ENCODE results near the gene UNC80.

The UNC80 gene

DNA sequence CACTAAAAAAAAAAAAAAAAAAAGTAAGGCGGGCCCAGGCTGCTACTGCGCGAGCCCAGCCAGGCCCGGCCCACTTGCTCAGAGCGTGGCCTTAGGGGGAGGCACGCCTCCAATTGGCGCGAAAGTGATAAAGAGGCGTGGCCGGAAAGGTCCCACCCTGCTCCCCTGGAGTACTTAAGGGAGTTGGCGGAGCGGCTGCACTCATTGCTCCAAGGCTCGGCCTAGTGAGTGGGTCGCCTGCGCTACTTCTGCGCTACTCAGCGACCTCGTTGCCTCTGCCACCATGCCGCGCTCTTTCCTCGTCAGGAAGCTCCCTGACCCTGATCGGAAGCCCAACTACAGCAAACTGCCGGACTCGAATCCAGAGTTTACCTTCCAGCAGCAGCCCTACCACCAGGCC is 36.9 kb downstream of the UNC80 start:
- no peak for DNase-seq

DNA sequence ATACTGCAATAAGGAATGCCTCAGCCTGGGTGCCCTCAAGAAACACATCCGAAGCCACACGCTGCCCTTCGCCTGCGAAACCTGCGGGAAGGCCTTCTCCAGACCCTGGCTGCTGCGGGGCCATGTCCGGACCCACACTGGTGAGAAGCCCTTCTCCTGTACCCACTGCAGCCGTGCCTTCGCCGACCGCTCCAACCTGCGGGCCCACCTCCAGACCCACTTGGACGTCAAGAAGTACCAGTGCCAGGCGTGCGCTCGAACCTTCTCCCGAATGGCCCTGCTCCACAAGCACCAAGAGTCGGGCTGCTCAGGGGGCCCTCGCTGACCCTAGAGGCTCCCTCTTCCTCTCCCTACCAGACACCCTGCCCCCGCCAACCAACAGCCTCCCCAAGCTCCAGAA is 37.6 kb downstream of the UNC80 start:
- DNase-seq: no peak

DNA sequence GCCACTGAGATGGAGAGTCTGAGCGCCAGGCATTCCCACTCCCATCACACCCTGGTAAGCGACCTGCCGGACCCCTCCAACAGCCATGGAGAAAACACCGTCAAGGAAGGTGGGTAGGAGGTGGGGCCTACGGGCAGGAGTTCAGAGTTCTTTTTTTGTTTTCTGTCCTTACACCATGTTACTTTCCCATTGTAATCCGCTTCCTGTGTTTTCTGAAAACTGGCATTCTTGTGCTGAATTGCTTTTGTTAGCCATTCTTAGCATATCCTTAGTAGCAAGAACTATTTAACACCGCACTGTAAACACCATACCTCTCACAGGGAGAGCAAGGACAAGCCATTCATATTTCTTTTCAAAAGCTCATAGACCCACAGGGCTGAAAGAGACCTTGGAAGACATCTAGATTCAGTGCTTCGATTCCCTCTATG is 46.2 kb downstream of the UNC80 start:
- no peak for DNase-seq

DNA sequence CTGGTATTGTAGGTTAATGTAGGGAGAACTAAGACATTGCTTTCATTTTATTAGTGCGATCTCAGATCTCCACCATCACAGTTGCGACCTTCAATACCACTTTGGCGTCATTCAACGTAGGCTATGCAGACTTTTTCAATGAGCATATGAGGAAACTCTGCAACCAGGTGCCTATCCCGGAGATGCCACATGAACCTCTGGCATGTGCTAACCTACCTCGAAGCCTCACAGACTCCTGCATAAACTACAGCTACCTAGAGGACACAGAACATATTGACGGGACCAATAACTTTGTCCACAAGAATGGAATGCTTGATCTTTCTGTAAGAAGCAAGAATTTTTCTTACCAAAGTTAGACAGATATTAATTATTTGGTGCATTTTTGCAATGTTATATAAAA is 47.3 kb downstream of the UNC80 start:
- DNase-seq: no peak

DNA sequence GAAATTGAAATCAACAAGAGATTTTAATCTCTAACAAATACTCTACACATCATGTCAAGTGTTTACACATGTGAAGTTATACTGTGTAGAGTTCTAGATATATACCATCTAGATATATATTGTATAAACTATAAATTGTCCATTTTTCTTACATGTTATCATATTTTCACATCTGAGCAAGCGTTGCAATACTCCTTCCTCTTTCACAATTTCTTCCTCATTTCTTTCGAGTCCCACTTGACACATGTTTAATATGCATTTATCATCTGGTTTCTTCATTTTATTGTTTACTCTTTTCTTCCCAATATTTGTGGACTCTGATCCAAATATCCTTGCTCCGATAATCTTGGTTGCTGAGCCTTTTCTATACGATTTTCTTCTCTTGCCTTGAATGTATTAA is 50.2 kb downstream of the UNC80 start:
- peak; percentile 41 for DNase-seq

DNA sequence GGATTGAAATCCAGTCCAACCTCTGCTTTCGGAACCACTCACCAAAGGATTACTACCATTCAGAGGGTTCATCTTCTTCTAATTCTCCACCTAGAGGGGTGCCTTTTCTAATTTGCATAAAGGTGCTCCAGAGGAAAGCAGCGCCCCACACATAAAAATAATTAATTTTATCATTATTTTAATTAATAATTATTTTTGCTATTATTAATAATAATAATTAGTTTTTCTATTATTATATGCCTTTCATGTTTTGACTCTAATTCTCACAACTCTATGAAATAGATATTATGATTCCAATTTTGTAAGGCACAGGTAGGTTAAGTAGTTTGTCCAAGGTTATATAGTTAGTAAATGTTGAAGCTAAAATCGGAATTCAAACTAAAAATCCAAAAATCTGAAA is 51.9 kb downstream of the UNC80 start:
- DNase-seq: no peak

DNA sequence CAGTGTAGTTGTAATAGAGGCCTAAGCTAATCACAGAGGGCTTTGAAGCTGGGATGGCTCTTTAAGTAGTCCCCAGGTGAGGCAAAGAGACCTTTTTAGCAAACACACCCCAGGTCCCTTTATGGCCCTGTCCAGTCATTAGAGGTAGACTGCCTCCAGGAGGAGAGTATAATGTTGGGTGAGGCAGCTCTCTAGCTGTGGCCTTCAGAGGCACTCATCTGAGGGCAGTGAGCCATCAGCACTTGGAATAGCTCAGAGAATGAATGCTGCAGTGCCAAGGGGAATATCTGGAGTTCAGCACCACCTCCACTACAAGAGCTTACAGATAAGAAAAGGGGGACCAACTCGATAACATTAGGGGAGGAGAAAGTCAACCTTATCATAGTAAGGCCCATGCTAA is 52.8 kb downstream of the UNC80 start:
- DNase-seq: no peak

DNA sequence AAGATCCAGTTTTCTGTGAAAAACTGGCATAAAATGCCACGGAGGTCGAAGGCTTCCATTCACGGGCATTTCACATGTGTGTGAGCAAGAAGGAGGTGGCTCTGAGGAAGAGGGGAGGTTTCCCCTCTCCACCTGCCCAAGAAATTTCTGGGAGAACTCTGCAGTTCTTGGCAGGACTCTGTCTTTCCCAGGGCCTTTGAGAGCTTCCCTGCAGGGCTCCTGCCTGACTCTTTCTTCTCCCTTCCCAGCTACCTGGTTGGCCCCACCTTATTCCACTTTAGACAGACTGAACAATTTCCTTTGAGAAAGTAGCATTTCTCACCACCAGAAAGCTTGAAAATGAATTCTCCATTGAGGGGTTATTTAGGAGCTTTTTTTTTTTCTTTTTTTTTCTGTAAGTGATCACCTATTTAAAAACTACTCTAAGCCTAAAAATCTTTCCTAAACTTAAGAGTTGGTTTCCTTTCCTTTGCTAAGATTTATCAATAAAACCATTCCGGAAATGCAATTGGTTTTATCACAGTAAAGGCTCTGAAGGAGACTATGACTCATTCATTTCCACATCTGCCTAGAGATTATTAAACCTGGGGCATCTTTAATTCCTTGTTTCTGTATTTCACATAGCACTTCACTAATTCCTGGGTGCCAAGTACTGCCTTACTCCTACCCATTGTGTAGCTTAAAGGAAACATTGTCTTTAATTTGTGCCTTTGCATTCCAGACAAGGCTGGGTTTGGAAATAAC is 59.3 kb downstream of the UNC80 start:
- DNase-seq: no peak

DNA sequence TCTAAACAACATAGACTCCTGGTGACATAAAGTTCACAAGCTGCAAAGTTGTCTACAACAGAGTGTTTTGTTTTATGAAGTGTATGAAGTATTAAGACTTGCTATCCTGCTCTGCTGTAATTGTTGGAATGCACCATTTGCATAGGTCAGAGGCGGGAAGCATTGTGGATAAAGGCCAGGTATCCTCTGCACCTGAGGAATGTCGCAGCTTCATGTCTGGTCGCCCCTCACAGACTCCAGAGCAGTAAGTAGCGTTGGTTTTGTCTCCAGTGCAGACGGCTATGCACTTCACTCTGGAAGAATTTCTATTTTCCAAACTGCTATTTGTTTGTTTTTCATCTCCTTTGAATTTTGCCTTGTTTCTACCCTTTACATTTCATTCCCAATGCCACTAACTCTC is 63.1 kb downstream of the UNC80 start:
- no peak for DNase-seq

DNA sequence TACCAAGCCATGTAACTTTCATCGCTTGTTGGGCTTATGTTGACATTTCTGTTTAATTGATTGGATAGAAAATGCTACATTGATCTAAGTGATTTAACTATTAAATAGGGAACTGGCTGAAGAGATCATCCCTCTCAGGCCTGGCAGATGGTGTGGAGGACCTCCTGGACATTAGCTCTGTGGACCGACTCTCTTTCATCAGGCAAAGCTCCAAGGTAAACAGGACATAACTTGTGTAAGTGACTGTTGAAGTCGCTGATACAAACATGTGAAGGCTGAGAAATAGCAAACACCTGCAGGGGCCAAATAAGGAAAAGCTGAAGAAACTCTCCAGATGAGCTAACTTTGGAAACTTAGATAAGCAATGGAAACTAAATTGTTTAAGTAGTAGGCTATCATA is 68.8 kb downstream of the UNC80 start:
- no peak for DNase-seq

DNA sequence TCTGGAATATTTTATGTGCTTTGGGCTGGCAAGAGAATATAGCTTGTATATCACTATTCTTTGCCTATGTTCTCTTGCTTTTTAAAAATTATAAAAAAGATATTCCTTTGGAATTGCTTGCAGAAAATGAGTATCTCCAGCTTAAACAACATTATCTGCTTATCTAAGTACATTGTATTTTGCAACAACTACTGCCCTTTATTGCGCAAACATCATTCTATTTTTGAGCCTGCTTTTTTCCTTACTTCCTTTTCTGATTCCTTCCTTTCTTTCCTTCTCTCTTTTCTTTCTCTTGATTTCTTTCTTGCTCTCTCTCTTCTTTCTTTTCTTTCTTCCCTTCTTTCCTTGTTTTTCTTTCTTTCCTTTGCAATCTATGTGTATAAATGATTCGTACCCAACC is 74.0 kb downstream of the UNC80 start:
- DNase-seq: peak; percentile 9

DNA sequence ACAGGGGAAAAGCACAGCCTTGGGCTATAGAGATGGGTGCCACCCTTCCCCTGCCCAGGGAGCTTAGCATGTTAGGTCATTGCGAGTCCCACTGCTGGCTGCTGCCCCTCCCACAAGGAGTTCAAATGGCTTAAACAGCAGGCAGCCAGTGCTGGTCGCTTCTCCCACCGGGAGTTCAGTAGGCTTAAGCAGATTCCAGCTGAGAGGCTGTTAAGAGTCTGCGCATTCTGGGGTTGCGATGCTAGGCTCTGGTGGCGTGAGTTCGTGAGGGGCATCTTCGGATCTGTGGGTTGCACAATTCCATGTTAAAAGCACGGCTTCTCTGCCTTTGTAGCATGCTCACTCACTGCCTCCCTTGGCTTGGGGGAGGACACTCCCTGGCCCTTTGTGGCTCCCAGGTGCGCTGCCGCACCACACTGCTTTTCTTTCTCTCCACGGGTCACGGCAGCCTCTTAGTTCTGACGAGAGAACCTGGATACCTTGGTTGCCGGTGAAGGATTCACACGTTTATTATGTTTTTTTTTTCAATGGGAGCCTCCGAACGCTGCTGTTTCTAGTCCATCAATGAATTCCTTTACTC is 93.2 kb downstream of the UNC80 start:
- DNase-seq: no peak

DNA sequence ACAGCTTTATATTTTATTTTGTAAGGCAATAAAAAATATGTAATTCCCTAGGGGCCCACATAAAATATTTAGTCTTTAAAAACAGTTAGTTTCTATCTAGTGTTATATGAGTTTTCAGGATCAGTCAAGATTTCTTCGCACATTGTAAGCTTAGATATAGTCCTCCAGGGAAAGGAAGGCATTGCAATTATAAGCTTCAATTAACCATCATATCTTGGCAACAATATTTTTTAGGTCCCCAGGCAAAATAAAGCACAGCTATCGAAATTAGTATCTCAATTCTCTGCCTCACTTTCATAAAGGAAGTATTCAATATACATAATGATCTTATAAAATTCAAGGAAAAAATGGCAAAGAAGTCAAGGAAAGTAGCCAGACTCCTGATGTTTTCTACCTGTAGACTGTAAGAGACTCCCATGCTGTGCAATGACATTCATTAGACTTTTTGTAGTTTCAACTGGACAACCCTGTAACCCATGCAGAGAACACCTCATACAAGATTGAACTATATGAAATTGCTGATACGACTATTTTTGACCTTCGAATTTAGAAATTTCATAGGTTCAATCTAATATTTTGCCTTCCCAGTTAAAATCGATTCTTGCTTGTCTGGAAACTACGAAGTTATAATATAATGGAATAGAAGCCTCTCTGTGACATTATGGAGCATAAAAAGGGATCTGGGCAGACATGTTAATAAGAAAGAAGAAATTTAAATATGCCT is 96.8 kb downstream of the UNC80 start:
- DNase-seq: no peak

DNA sequence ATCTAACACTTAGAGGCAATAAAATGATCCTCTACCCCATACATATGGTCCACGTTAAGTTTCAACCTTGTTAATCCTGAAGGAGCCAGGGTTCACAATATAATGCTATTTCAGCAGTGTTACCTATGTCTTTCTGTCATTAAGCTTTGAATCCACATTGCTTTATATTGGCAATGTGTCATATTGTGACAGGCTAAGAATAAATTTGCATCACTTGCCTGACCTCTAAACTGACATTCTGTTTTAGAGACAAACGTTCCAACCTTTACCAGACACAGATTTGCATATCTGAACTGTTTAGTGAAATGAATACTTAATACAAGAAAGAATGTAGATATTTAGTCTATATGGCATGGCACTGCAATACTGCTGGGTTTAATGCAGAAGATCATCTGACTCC is 98.4 kb downstream of the UNC80 start:
- no peak for DNase-seq

DNA sequence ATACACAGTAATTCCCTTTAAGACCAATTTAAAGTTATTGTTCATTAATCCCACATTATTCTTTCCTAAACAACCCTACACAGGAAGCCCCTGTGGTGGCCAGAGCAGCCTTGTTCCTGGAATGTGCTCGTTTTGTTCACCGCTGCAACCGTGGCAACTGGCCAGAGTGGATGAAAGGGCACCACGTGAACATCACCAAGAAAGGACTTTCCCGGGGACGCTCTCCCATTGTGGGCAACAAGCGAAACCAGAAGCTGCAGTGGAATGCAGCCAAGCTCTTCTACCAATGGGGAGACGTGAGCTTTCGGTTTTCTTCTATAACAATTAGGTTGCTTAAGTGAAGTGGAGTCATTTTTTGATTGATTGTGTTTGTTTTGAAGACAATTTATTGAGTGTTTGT is 101.0 kb downstream of the UNC80 start:
- no peak for DNase-seq

DNA sequence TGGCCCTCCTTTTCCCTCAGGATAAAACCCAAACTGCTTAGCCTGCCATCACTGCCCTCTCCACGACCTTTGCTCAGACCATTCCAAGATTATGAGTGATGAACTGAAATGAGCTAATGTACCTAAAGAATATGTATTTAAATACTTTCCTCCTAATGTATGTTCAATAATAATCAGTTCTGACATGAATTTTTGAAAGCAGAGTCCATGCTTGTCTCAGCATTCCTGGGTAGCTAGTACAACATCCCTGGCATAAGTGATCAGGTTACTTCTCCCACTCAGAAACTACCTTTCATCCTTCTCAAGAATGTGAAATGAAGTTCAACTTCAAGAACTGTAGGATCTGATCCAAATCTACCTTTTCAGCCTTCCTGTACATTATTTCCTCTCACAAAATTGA is 103.6 kb downstream of the UNC80 start:
- DNase-seq: no peak

DNA sequence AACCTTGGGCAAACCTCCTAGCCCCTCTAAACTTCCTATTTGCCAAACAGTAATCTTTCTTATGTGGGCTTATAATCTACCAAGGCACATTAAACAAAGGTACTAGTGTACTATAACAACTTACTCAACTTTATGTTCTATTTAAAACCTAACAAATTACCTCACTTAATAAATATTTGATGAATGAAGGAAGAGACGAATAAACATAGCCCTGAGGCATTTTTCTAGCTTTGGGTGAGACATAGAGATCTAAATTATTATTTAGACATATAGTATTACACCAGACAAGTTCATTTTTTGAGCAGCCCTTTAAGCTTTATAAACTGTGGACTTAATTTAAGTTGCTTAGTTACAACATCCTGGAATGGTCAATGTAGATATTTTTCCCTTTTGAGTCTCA is 104.6 kb downstream of the UNC80 start:
- DNase-seq: no peak

DNA sequence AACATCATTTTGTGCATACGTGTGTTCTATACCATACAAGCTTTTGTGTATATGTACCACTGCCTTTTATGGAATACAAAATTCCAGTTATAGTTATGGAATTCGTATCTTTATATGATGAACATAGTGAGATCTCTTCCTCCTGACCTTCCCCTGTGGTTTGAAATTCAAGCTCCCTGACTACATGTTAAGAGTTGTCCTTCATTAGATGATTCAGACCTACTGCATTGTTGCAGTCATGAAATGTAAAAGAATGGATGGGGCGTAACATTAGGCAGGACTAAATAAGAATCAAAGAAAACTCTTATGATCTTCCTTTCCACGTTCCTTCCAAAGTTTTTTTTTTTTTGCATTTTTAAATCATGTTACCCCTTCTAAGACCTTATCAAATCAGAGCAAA is 107.1 kb downstream of the UNC80 start:
- DNase-seq: no peak

DNA sequence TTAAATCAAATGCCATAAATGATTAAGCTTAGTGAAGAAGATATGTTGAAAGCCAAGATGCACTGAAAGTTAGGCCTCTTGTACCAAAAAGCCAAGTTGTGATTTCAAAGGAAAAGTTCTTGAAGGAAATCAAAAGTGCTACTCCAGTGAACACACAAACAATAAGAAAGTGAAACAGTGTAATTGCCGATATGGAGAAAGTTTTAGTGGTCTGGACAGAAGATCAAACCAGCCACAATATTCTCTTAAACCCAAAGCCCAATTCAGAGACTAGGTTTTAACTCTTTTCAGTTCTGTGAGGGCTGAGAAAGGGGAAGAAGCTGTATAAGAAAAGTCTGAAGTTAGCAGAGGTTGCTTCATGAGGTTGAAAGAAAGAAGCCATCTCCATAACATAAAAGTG is 129.0 kb downstream of the UNC80 start:
- no peak for DNase-seq

DNA sequence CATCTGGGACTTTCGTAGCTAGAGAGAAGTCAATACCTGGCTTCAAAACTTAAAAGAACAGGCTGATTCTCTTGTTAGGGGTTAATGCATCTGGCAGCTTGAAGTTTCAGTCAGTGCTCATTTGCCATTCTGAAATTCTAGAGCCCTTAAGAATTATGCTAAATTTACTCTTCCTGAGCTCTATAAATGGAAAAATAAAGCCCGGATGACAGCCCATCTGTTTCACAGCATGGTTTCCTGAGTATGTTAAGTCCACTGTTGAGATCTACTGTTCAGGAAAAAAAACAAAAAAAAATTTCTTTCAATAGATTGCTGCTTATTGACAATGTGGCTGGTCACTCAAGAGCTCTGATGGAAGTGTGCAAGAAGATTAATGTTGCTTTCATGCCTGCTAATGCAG is 129.5 kb downstream of the UNC80 start:
- no peak for DNase-seq

DNA sequence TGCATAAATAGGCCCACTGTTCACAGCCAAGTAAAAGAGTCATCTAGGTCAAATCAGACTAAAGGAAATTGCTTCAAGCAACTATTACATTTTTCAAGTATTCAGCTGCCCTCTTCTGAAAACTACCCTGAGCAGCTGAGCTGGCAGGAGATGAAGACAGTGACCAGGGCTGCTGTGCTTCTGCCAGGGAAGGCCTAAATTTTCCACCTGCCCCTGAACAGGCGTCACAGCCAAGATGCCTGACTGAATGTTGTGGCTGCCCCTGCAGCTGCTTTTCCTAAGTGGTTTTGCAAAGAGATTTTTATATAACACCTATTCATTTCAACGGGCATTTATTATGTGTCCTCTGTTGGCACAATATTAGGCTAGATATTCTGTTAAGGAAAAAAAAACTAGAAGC is 134.1 kb downstream of the UNC80 start:
- DNase-seq: no peak

DNA sequence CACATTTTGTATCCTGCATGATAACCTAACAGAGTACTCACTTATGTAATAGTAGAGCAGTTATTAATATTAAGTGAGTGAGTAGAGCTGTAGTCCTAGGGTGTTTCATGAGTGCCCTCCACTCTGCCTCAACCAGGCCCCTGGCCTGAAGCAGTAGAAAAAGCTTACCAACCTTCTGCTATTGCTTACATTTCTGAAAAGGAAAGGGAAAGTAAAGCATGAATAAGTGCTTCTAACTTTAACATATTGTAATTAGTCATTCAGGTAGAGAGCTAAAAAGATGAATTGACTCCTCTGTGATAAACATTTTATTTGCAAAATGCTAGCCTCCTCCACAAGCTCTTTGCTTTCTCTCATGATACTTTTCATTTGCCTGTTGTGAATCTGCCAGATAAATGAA is 136.1 kb downstream of the UNC80 start:
- DNase-seq: no peak

DNA sequence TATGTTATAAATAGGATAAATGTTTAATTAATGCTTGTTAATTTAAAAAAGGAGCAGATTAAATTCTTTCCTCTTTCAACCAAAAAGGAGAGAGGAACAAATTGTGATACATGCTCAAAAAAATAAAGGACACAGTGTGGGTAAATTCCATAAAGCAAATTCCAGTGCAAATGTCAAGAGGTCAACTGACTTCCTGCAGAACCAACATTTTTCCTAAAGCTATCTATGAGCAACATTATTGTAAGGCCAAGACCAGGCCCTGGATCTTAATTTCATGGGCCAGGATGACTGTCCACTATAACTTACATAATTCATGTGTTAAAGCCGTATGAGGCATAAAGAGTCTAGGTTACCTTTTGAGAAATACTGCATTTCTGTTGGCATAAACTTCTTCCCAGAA is 136.9 kb downstream of the UNC80 start:
- DNase-seq: no peak

DNA sequence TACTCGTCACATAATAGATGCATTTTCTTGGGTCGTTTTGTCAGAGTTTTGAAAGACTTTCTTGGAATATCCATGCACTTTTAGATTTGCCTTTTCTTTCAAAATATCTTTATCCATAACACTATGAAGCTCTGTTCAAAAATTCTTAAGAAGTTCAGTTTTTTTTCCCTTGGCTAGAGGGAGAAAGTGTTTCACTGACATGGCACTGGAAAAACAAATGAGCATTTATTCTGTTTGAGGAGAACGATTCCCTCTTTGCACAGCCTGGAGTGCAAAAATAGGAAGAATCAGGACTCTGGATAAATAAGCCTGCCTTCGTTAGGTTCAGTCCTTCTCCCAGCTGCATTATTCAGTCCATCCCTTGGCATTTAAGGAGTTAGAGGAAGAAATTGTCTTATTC is 139.9 kb downstream of the UNC80 start:
- no peak for DNase-seq
